ENCODE data around the gene WWOX.

- TF ChIP-seq CTCF (conservative IDR thresholded peaks at IDR 0.05; ENCODE audit: low read depth, low read length) (no peak), POLR2A (IDR thresholded peaks at IDR 0.05; ENCODE audit: low read depth, low read length) (no peak), MAFK (IDR thresholded peaks at IDR 0.05; ENCODE audit: low read depth, low read length) (no peak), BHLHE40 (IDR thresholded peaks at IDR 0.05; ENCODE audit: low read depth, low read length) (no peak), RAD21 (IDR thresholded peaks at IDR 0.05; ENCODE audit: low read length) (no peak), NFE2L2 (IDR thresholded peaks at IDR 0.05; ENCODE audit: low read depth, low read length) (no peak), CHD1 (IDR thresholded peaks at IDR 0.05; ENCODE audit: low read depth, low read length) (no peak), MAZ (IDR thresholded peaks at IDR 0.05; ENCODE audit: borderline replicate concordance, low read depth, low read length) (no peak), RFX5 (IDR thresholded peaks at IDR 0.05; ENCODE audit: low read depth, low read length) (no peak), SMC3 (IDR thresholded peaks at IDR 0.05; ENCODE audit: low read depth, low read length) (no peak)
Measured at GRCh38 chr16:78528265-78528664, 428.8 kb downstream of the WWOX start.
